ENCODE data around the gene BRCA1. TPM values are rescaled to one million over a fixed set of nuclear protein-coding genes. Genes with fewer than 3 reads are reported as not detected.

Gene BRCA1
- total RNA-seq, 1 experiment from 2014 or later, result 44.1 TPM

DNA sequence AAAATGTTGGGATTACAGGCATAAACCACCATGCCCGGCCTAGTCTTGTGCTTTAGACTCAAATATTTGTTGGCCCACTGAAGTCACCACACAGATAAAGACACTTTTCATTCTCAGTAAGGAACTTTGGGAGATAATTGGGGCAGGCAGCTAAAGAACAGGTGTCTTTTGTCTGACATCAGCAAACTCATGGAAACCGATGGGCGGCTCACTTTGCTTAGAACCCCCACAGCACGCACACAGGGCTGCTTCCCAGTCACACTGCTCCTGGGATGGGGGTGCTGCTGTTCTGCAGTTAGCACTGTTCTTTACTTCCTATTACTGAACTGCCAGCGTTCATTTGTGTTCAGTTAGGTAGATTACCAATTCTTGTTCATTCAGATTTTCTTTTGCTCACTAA lies 18.0 kb upstream of the BRCA1 start:
- Histone ChIP-seq H3K36me3 (ENCODE audit: control insufficient read depth in 1 of 2, insufficient read depth in 2 of 2, low read length in 2 of 2) (no peaks in the 10 kb centered on the region), H2AFZ (ENCODE audit: low read depth, low read length, poor library complexity, severe bottlenecking) (no peak overlapping the region), H3K27me3 (ENCODE audit: insufficient read depth, low read length) (no peaks in the 10 kb centered on the region), H3K4me3 (replicated peaks in 1 of 2; ENCODE audit: low read depth in 1 of 2, low read length in 2 of 2) (no peak overlapping the region), H3K4me1 (ENCODE audit: control insufficient read depth in 1 of 2, insufficient read depth in 2 of 2, low read length in 2 of 2) (peaks cover 2 to 6% of the 10 kb centered on the region in 2 experiments), H3K4me2 (ENCODE audit: low read length) (no peak overlapping the region), H3K27ac (ENCODE audit: low read depth, low read length) (no peak overlapping the region), H3K9ac (ENCODE audit: low read length) (no peak overlapping the region), H3K9me3 (ENCODE audit: control insufficient read depth in 1 of 2, insufficient read depth in 1 of 2, low read depth in 1 of 2, low read length in 2 of 2) (no peaks in the 10 kb centered on the region), H3K9me2 (ENCODE audit: insufficient read depth) (no peaks in the 10 kb centered on the region), H3K79me2 (ENCODE audit: insufficient read depth, low read length) (no peaks in the 10 kb centered on the region), H4K20me1 (ENCODE audit: insufficient read depth) (no peaks in the 10 kb centered on the region)
- no peak for DNase-seq (ENCODE audit: low read depth, low spot score)
- ATAC-seq, result no peak
- ChIA-PET CTCF (no interaction called here), RAD21 (ENCODE audit: low non-redundant PET in 1 of 2, low total read pairs in 2 of 2, uncharacterized antibody in 2 of 2, unreplicated experiment in 2 of 2) (no interaction called here), POLR2A (no interaction called here)
- intact Hi-C loops (cut with micrococcal nuclease), result no loop called here
- TF ChIP-seq, protein P1, sequence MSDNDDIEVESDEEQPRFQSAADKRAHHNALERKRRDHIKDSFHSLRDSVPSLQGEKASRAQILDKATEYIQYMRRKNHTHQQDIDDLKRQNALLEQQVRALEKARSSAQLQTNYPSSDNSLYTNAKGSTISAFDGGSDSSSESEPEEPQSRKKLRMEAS (IDR thresholded peaks at IDR 0.05), result no peak
- TF ChIP-seq CBX3 (IDR thresholded peaks at IDR 0.05; ENCODE audit: low read depth), result no peak
- TF ChIP-seq ELF1 (IDR thresholded peaks at IDR 0.05; ENCODE audit: borderline replicate concordance, low read depth), result no peak
- TF ChIP-seq YY1 (IDR thresholded peaks at IDR 0.05; ENCODE audit: extremely low read depth, insufficient replicate concordance, low read depth, low read length), result no peak
- no peak for TF ChIP-seq EZH2 (IDR thresholded peaks at IDR 0.05)
- TF ChIP-seq, protein P2, sequence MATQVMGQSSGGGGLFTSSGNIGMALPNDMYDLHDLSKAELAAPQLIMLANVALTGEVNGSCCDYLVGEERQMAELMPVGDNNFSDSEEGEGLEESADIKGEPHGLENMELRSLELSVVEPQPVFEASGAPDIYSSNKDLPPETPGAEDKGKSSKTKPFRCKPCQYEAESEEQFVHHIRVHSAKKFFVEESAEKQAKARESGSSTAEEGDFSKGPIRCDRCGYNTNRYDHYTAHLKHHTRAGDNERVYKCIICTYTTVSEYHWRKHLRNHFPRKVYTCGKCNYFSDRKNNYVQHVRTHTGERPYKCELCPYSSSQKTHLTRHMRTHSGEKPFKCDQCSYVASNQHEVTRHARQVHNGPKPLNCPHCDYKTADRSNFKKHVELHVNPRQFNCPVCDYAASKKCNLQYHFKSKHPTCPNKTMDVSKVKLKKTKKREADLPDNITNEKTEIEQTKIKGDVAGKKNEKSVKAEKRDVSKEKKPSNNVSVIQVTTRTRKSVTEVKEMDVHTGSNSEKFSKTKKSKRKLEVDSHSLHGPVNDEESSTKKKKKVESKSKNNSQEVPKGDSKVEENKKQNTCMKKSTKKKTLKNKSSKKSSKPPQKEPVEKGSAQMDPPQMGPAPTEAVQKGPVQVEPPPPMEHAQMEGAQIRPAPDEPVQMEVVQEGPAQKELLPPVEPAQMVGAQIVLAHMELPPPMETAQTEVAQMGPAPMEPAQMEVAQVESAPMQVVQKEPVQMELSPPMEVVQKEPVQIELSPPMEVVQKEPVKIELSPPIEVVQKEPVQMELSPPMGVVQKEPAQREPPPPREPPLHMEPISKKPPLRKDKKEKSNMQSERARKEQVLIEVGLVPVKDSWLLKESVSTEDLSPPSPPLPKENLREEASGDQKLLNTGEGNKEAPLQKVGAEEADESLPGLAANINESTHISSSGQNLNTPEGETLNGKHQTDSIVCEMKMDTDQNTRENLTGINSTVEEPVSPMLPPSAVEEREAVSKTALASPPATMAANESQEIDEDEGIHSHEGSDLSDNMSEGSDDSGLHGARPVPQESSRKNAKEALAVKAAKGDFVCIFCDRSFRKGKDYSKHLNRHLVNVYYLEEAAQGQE (IDR thresholded peaks at IDR 0.05; ENCODE audit: low read depth), result no peak
- TF ChIP-seq, protein P3, sequence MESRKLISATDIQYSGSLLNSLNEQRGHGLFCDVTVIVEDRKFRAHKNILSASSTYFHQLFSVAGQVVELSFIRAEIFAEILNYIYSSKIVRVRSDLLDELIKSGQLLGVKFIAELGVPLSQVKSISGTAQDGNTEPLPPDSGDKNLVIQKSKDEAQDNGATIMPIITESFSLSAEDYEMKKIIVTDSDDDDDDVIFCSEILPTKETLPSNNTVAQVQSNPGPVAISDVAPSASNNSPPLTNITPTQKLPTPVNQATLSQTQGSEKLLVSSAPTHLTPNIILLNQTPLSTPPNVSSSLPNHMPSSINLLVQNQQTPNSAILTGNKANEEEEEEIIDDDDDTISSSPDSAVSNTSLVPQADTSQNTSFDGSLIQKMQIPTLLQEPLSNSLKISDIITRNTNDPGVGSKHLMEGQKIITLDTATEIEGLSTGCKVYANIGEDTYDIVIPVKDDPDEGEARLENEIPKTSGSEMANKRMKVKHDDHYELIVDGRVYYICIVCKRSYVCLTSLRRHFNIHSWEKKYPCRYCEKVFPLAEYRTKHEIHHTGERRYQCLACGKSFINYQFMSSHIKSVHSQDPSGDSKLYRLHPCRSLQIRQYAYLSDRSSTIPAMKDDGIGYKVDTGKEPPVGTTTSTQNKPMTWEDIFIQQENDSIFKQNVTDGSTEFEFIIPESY (IDR thresholded peaks at IDR 0.05; ENCODE audit: extremely low read depth, insufficient replicate concordance, low read length), result no peak
- no peak for TF ChIP-seq POLR2AphosphoS5 (IDR thresholded peaks at IDR 0.05; ENCODE audit: low read depth, low read length)
- TF ChIP-seq SRF (IDR thresholded peaks at IDR 0.05; ENCODE audit: low read depth), result no peak
- TF ChIP-seq ZFX (IDR thresholded peaks at IDR 0.05), result no peak
- TF ChIP-seq POLR2A (IDR thresholded peaks at IDR 0.05; ENCODE audit: borderline replicate concordance, extremely low read depth, insufficient read depth, insufficient read length), result no peak
- TF ChIP-seq SP1 (IDR thresholded peaks at IDR 0.05; ENCODE audit: low read depth), result no peak
- TF ChIP-seq FOSL1 (IDR thresholded peaks at IDR 0.05; ENCODE audit: low read depth), result no peak
- TF ChIP-seq, protein P4, sequence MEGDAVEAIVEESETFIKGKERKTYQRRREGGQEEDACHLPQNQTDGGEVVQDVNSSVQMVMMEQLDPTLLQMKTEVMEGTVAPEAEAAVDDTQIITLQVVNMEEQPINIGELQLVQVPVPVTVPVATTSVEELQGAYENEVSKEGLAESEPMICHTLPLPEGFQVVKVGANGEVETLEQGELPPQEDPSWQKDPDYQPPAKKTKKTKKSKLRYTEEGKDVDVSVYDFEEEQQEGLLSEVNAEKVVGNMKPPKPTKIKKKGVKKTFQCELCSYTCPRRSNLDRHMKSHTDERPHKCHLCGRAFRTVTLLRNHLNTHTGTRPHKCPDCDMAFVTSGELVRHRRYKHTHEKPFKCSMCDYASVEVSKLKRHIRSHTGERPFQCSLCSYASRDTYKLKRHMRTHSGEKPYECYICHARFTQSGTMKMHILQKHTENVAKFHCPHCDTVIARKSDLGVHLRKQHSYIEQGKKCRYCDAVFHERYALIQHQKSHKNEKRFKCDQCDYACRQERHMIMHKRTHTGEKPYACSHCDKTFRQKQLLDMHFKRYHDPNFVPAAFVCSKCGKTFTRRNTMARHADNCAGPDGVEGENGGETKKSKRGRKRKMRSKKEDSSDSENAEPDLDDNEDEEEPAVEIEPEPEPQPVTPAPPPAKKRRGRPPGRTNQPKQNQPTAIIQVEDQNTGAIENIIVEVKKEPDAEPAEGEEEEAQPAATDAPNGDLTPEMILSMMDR (IDR thresholded peaks at IDR 0.05 in 2 of 3, conservative IDR thresholded peaks at IDR 0.05 in 1 of 3; ENCODE audit: borderline replicate concordance in 1 of 3, insufficient read depth in 1 of 3, low read depth in 2 of 3, low read length in 2 of 3), result no peak
- TF ChIP-seq ZNF274 (IDR thresholded peaks at IDR 0.05; ENCODE audit: low read depth, low read length), result no peak
- no TSS peak for BruUV-seq (replicated peaks)
